Panc1 (cell line): ENCODE measurements around the gene CD44. TPM values are rescaled to one million over a fixed set of nuclear protein-coding genes. Genes with fewer than 3 reads are reported as not detected.

Source experiments
- ATAC-seq: fragments of 200-7000 bp; cut with Tn5 transposase; 2 replicates; pipeline ENCODE4 v1.9.1; 2020; ENCODE audit warnings: mild to moderate bottlenecking, moderate library complexity
- BruUV-seq: library from RNA; stranded (reverse); fragments of 400-500 nt; replicated peaks from 2 replicates; lab custom pipeline; 2021; lab: Mats Ljungman, UMichigan
- CTCF ChIA-PET: fragments of 300-600 bp; sonication (Branson Sonifier 250); formaldehyde crosslinking; loops from one replicate; lab custom pipeline; 2022; ENCODE audit warnings: antibody characterized with exemption; lab: Charles Lee
- POLR2A ChIA-PET: fragments of 300-600 bp; sonication (Branson Sonifier 250); formaldehyde crosslinking; loops from one replicate; lab custom pipeline; 2022; ENCODE audit warnings: antibody characterized with exemption; lab: Charles Lee
- DNase-seq: peaks from one replicate; pipeline ENCODE4 v3.0.0-alpha.2; 2010; ENCODE audit warnings: low read depth, low spot score
- H3K27ac ChIP-seq: 2 replicates; pipeline ENCODE4 v1.5.1; 2011; ENCODE audit warnings: mild to moderate bottlenecking, low read length, inconsistent platforms
- H3K27me3 ChIP-seq: fragments of 200-500 bp; sonication (Bioruptor generic); 2 replicates; pipeline ENCODE4 v1.6.0; 2014; ENCODE audit warnings: low read length, inconsistent platforms; ENCODE audit not compliant: control insufficient read depth, insufficient read depth
- H3K36me3 ChIP-seq: fragments of 200-500 bp; sonication (Bioruptor generic); 2 replicates; pipeline ENCODE4 v1.5.1; 2014; ENCODE audit warnings: inconsistent platforms, mild to moderate bottlenecking, low read length, moderate library complexity; ENCODE audit not compliant: control insufficient read depth, insufficient read depth
- H3K4me1 ChIP-seq: 2 replicates; pipeline ENCODE4 v1.5.1; 2011; ENCODE audit warnings: inconsistent platforms, mild to moderate bottlenecking, low read length, moderate library complexity; ENCODE audit not compliant: control insufficient read depth, insufficient read depth
- H3K4me3 ChIP-seq, 2 experiments: 2 replicates each; pipeline ENCODE4 v1.5.1; 2011 to 2012; ENCODE audit warnings: low read depth in 2 of 2, low read length in 2 of 2, mild to moderate bottlenecking in 2 of 2, inconsistent platforms in 1 of 2, moderate library complexity in 1 of 2
- H3K9me3 ChIP-seq: fragments of 200-500 bp; sonication (Bioruptor generic); 2 replicates; pipeline ENCODE4 v1.5.1; 2014; ENCODE audit warnings: low read depth, mild to moderate bottlenecking, inconsistent platforms, low read length, moderate library complexity; ENCODE audit not compliant: control insufficient read depth, insufficient read depth
- POLR2AphosphoS5 ChIP-seq: IDR thresholded peaks from 2 replicates; pipeline ENCODE4 v1.6.1; 2012; ENCODE audit warnings: mild to moderate bottlenecking, low read depth, low read length, moderate library complexity
- SIN3A ChIP-seq: IDR thresholded peaks from 2 replicates; pipeline ENCODE4 v1.6.1; 2012; ENCODE audit warnings: low read depth, mild to moderate bottlenecking, low read length, moderate library complexity, borderline replicate concordance; ENCODE audit not compliant: insufficient read depth
- TCF7L2 ChIP-seq: IDR thresholded peaks from 2 replicates; pipeline ENCODE4 v1.6.1; 2011; ENCODE audit warnings: mild to moderate bottlenecking, low read depth, low read length, inconsistent platforms
- in situ Hi-C: cut with HindIII; loops from 2 replicates; pipeline ENCODE4 v1.10.0; 2016; ENCODE audit warnings: low sequenced_read_pairs, low pct_unique_long_range_greater_than_20kb
- intact Hi-C: fragments of 100-400 bp; cut with micrococcal nuclease; formaldehyde crosslinking; loops from one replicate; pipeline ENCODE4 v1.10.0; 2022; ENCODE audit not compliant: unreplicated experiment
- total RNA-seq: library from RNA; stranded (reverse); gene quantifications from one replicate; pipeline ENCODE4 v1.2.1, GENCODE V29; 2021; ENCODE audit not compliant: unreplicated experiment
- TF ChIP-seq, protein P1 (sequence below), 2 experiments: IDR thresholded peaks; 2 replicates each; pipeline ENCODE4 v1.6.1; 2011 to 2012; ENCODE audit warnings: low read depth in 2 of 2, control low read depth in 1 of 2, low read length in 1 of 2, mild to moderate bottlenecking in 1 of 2, moderate library complexity in 1 of 2; ENCODE audit not compliant: insufficient read depth in 1 of 2
- TF ChIP-seq, protein P2 (sequence below): fragments of 450-650 bp; IDR thresholded peaks from 2 replicates; pipeline ENCODE4 v1.5.1; 2017; ENCODE audit warnings: mild to moderate bottlenecking

CD44 gene
- total RNA-seq, 1 experiment from 2014 or later: 1,819 TPM

DNA sequence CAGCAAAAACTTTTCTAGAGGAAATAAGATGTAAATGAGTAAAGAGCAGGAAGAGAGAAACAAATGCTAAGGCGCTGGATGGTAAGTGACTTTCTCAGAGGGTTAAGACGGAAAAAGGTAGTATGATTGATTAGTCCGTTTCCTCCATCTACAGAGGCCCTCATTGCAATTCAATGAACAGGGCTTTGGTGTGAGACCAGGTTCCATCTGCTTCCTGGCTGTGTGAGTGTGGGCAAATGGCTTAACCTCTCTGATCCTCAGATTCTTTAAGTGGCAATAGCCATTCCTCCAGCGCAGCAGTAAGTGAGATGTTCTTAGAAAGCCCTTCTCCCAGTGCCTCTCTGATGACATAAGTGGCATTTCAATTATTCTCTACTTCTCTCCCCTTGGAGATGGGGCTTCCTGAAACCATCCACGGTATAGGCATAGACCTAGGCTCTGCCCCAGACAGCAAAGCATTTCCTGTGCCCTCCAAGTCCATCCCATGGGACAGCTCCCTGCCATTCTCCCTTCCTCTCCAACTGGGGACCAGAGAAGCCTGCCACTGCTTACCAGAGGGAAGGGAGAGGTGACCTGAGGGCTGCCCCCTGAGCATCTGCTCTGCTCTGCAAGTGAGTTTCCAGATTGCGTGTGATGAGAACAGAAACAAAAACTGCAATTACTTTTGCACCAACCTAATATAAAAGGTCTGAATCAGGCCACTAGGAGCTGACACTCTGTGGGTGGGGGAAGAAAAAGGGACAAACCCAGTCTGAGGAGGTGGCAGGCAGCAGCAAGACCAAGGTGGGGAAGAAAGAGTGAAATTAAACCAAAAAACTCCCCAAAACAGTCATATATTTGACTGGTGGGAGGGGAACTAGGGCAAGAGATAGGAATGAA is 12.7 kb upstream of the CD44 start:
- BruUV-seq: no TSS peak
- TF ChIP-seq, protein P1, sequence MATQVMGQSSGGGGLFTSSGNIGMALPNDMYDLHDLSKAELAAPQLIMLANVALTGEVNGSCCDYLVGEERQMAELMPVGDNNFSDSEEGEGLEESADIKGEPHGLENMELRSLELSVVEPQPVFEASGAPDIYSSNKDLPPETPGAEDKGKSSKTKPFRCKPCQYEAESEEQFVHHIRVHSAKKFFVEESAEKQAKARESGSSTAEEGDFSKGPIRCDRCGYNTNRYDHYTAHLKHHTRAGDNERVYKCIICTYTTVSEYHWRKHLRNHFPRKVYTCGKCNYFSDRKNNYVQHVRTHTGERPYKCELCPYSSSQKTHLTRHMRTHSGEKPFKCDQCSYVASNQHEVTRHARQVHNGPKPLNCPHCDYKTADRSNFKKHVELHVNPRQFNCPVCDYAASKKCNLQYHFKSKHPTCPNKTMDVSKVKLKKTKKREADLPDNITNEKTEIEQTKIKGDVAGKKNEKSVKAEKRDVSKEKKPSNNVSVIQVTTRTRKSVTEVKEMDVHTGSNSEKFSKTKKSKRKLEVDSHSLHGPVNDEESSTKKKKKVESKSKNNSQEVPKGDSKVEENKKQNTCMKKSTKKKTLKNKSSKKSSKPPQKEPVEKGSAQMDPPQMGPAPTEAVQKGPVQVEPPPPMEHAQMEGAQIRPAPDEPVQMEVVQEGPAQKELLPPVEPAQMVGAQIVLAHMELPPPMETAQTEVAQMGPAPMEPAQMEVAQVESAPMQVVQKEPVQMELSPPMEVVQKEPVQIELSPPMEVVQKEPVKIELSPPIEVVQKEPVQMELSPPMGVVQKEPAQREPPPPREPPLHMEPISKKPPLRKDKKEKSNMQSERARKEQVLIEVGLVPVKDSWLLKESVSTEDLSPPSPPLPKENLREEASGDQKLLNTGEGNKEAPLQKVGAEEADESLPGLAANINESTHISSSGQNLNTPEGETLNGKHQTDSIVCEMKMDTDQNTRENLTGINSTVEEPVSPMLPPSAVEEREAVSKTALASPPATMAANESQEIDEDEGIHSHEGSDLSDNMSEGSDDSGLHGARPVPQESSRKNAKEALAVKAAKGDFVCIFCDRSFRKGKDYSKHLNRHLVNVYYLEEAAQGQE (IDR thresholded peaks at IDR 0.05; ENCODE audit: insufficient read depth in 1 of 2, low read depth in 2 of 2, low read length in 1 of 2): no peak
- no peak for TF ChIP-seq TCF7L2
- H3K36me3 ChIP-seq: no peaks in the 10 kb centered on the region
- in situ Hi-C loops: no loop called here
- ChIA-PET CTCF (no interaction called here), POLR2A (interaction anchor here (0.9 kb wide), 1 partner anchor 116 kb away, joined by 3 read pairs; no protein-coding TSS in a partner anchor)
- H3K4me1 ChIP-seq: peaks cover 4% of the 10 kb centered on the region; the same call in 1 of the 2 replicates
- no peaks in the 10 kb centered on the region for H3K9me3 ChIP-seq
- intact Hi-C loops: no loop called here
- no peak for DNase-seq
- no peak overlapping the region for H3K4me3 ChIP-seq
- ATAC-seq: peak; percentile 58
- H3K27ac ChIP-seq: peak overlapping the region; percentile 62
- no peaks in the 10 kb centered on the region for H3K27me3 ChIP-seq

DNA sequence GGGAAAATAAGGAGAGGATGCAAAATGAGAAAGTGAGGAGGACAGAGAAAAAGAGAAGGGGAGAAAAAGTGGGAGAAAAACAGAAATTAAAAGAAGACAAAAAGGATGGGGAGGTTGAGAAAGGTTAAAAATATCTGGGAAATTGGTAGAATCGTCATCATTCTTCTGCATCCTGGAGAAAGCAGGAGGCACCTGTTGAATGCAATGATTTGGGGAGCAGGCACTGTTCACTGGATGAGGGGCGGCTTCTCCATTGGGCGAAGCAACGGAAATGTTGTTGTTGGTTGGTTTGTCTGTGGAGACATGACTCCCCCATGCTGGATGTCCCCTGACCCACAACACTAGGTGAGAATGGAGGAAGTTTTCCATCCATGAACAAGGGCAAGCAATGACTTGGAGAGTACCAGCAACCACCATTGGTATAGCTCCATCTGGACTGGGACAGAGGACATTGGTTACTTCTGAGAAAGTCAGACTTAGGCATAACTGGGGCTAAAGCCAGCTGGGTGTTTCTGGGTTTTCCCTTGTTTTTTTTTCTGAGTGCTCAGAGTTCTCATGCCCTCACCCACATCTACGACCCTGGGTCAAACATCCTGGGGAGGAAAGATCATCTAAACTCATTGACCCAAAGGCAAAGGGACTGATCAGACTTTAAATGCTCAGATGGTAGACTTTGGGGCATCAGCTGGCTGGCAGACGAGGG is 11.9 kb upstream of the CD44 start:
- POLR2A ChIA-PET: no interaction called here
- intact Hi-C loops: no loop called here

More for the DNA sequence above, 11.9 kb upstream of the CD44 start:
- Histone ChIP-seq H3K27me3 (no peaks in the 10 kb centered on the region), H3K4me1 (peaks cover 4% of the 10 kb centered on the region; the same call in 1 of the 2 replicates), H3K36me3 (no peaks in the 10 kb centered on the region), H3K4me3 (no peak overlapping the region), H3K27ac (peak overlapping the region; percentile 62; the same call in 1 of the 2 replicates), H3K9me3 (no peaks in the 10 kb centered on the region)
- no peak for ATAC-seq
- TF ChIP-seq, protein P2, sequence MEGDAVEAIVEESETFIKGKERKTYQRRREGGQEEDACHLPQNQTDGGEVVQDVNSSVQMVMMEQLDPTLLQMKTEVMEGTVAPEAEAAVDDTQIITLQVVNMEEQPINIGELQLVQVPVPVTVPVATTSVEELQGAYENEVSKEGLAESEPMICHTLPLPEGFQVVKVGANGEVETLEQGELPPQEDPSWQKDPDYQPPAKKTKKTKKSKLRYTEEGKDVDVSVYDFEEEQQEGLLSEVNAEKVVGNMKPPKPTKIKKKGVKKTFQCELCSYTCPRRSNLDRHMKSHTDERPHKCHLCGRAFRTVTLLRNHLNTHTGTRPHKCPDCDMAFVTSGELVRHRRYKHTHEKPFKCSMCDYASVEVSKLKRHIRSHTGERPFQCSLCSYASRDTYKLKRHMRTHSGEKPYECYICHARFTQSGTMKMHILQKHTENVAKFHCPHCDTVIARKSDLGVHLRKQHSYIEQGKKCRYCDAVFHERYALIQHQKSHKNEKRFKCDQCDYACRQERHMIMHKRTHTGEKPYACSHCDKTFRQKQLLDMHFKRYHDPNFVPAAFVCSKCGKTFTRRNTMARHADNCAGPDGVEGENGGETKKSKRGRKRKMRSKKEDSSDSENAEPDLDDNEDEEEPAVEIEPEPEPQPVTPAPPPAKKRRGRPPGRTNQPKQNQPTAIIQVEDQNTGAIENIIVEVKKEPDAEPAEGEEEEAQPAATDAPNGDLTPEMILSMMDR: no peak
- TF ChIP-seq, protein P1 (IDR thresholded peaks at IDR 0.05; ENCODE audit: insufficient read depth in 1 of 2, low read depth in 2 of 2, low read length in 1 of 2): no peak
- TF ChIP-seq SIN3A (no peak), TCF7L2 (no peak), POLR2AphosphoS5 (no peak)
- CTCF ChIA-PET: no interaction called here
- in situ Hi-C loops: no loop called here
- no TSS peak for BruUV-seq
- DNase-seq: no peak
